IMR-90 (cell line): ENCODE data around the gene ARVCF. TPM values are rescaled to one million over a fixed set of nuclear protein-coding genes. Genes with fewer than 3 reads are reported as not detected.

Experiments
- ATAC-seq: fragments of 200-7000 bp; cut with Tn5 transposase; 2 replicates; pipeline ENCODE4 v1.9.1; 2020; ENCODE audit warnings: low read depth, mild to moderate bottlenecking, moderate library complexity
- BruUV-seq: library from RNA; stranded (reverse); fragments of 400-500 nt; replicated peaks from 2 replicates; lab custom pipeline; 2021; lab: Mats Ljungman, UMichigan
- CTCF ChIA-PET: fragments of 300-600 bp; formaldehyde crosslinking; extraction: SDS; loops from one replicate; lab custom pipeline; 2021; ENCODE audit warnings: antibody characterized with exemption; lab: Yijun Ruan, JAX
- POLR2A ChIA-PET: fragments of 300-600 bp; sonication (Branson Sonifier 250); formaldehyde crosslinking; loops from one replicate; lab custom pipeline; 2022; ENCODE audit warnings: antibody characterized with exemption; ENCODE audit not compliant: unreplicated experiment; lab: Charles Lee
- DNase-seq: peaks from one replicate; pipeline ENCODE4 v3.0.0; 2013
- H2AFZ ChIP-seq: replicated peaks from 2 replicates; pipeline ENCODE3; 2013; ENCODE audit warnings: low read length, mild to moderate bottlenecking; ENCODE audit not compliant: poor library complexity
- H2AK5ac ChIP-seq: 2 replicates; pipeline ENCODE4 v1.6.1; 2013; ENCODE audit warnings: low read depth, low read length, inconsistent platforms
- H2AK9ac ChIP-seq: replicated peaks from 2 replicates; pipeline ENCODE3; 2013; ENCODE audit warnings: mild to moderate bottlenecking, low read depth, low read length, moderate library complexity; ENCODE audit not compliant: poor library complexity
- H2BK120ac ChIP-seq: 2 replicates; pipeline ENCODE4 v1.6.1; 2013; ENCODE audit warnings: low read depth, low read length, inconsistent platforms
- H2BK15ac ChIP-seq: 3 replicates; pipeline ENCODE4 v1.6.1; 2013; ENCODE audit warnings: low read depth, low read length, inconsistent platforms
- H2BK20ac ChIP-seq: 2 replicates; pipeline ENCODE4 v1.6.1; 2013; ENCODE audit warnings: low read depth, mild to moderate bottlenecking, inconsistent platforms, low read length, moderate library complexity
- H2BK5ac ChIP-seq: 2 replicates; pipeline ENCODE4 v1.6.1; 2013; ENCODE audit warnings: mild to moderate bottlenecking, low read depth, low read length, inconsistent platforms; ENCODE audit not compliant: poor library complexity, severe bottlenecking
- H3K14ac ChIP-seq: replicated peaks from 2 replicates; pipeline ENCODE4 v1.6.1; 2013; ENCODE audit warnings: low read depth, low read length, inconsistent platforms
- H3K18ac ChIP-seq: 2 replicates; pipeline ENCODE4 v1.6.1; 2013; ENCODE audit warnings: low read depth, low read length, control low read depth
- H3K23ac ChIP-seq: 2 replicates; pipeline ENCODE4 v1.6.1; 2013; ENCODE audit warnings: low read depth, low read length, inconsistent platforms
- H3K27ac ChIP-seq: 2 replicates; pipeline ENCODE4 v1.5.1; 2013; ENCODE audit warnings: mild to moderate bottlenecking, control low read depth, low read length; ENCODE audit not compliant: insufficient read depth
- H3K27me3 ChIP-seq: 2 replicates; pipeline ENCODE4 v1.6.1; 2013; ENCODE audit warnings: low read length; ENCODE audit not compliant: control insufficient read depth, insufficient read depth
- H3K36me3 ChIP-seq: 2 replicates; pipeline ENCODE4 v1.6.1; 2013; ENCODE audit warnings: low read length, mixed read lengths; ENCODE audit not compliant: control insufficient read depth, insufficient read depth
- H3K4ac ChIP-seq: 2 replicates; pipeline ENCODE4 v1.6.1; 2013; ENCODE audit warnings: low read depth, low read length, inconsistent platforms
- H3K4me1 ChIP-seq: 2 replicates; pipeline ENCODE4 v1.6.1; 2013; ENCODE audit warnings: low read length, mixed read lengths; ENCODE audit not compliant: control insufficient read depth, insufficient read depth
- H3K4me2 ChIP-seq: 2 replicates; pipeline ENCODE4 v1.6.1; 2013; ENCODE audit warnings: low read depth, mild to moderate bottlenecking, control low read depth, low read length, moderate library complexity
- H3K4me3 ChIP-seq: 2 replicates; pipeline ENCODE4 v1.5.1; 2013; ENCODE audit warnings: low read depth, mild to moderate bottlenecking, control low read depth, low read length, moderate library complexity; ENCODE audit not compliant: insufficient read depth
- H3K56ac ChIP-seq: 2 replicates; pipeline ENCODE4 v1.6.1; 2013; ENCODE audit warnings: low read length, inconsistent platforms; ENCODE audit not compliant: insufficient read depth; ENCODE audit errors: extremely low read depth
- H3K79me1 ChIP-seq, 2 experiments: 2 replicates each; pipeline ENCODE4 v1.6.1; 2013; ENCODE audit warnings: low read length in 2 of 2, inconsistent platforms in 1 of 2, low read depth in 1 of 2
- H3K9ac ChIP-seq: 2 replicates; pipeline ENCODE4 v1.6.1; 2013; ENCODE audit warnings: low read depth, low read length, control low read depth
- H3K9me1 ChIP-seq: 2 replicates; pipeline ENCODE4 v1.6.1; 2013; ENCODE audit warnings: low read length, inconsistent platforms; ENCODE audit not compliant: insufficient read depth
- H3K9me3 ChIP-seq: 2 replicates; pipeline ENCODE4 v1.6.1; 2013; ENCODE audit warnings: low read length; ENCODE audit not compliant: control insufficient read depth, insufficient read depth
- H4K20me1 ChIP-seq: 2 replicates; pipeline ENCODE4 v1.6.1; 2013; ENCODE audit warnings: low read length, inconsistent platforms; ENCODE audit not compliant: insufficient read depth
- H4K5ac ChIP-seq: 2 replicates; pipeline ENCODE4 v1.6.1; 2013; ENCODE audit warnings: mild to moderate bottlenecking, low read depth, low read length, control low read depth
- H4K8ac ChIP-seq, 2 experiments: 2 replicates each; pipeline ENCODE4 v1.6.1; 2013; ENCODE audit warnings: low read depth in 2 of 2, low read length in 2 of 2, control low read depth in 1 of 2, inconsistent platforms in 1 of 2
- H4K91ac ChIP-seq: 2 replicates; pipeline ENCODE4 v1.6.1; 2013; ENCODE audit warnings: low read depth, low read length, inconsistent platforms; ENCODE audit not compliant: insufficient read depth
- CEBPB ChIP-seq: IDR thresholded peaks from 2 replicates; pipeline ENCODE4 v1.6.1; 2012; ENCODE audit warnings: low read depth, low read length, improper control_type of control experiment
- CHD1 ChIP-seq: IDR thresholded peaks from 2 replicates; pipeline ENCODE4 v1.6.1; 2012; ENCODE audit warnings: low read depth, low read length, improper control_type of control experiment
- MAZ ChIP-seq: IDR thresholded peaks from 2 replicates; pipeline ENCODE4 v1.6.1; 2012; ENCODE audit warnings: low read depth, mild to moderate bottlenecking, low read length, improper control_type of control experiment, moderate library complexity, borderline replicate concordance
- POLR2A ChIP-seq: IDR thresholded peaks from 2 replicates; pipeline ENCODE4 v1.6.1; 2012; ENCODE audit warnings: mild to moderate bottlenecking, low read depth, low read length
- RAD21 ChIP-seq: IDR thresholded peaks from 2 replicates; pipeline ENCODE4 v1.6.1; 2012; ENCODE audit warnings: low read length, improper control_type of control experiment
- RFX5 ChIP-seq: IDR thresholded peaks from 2 replicates; pipeline ENCODE4 v1.8.0; 2012; ENCODE audit warnings: low read depth, mild to moderate bottlenecking, low read length, moderate library complexity
- SMC3 ChIP-seq: fragments of 150-350 bp; IDR thresholded peaks from 2 replicates; pipeline ENCODE4 v1.6.1; 2016; ENCODE audit warnings: low read depth, mild to moderate bottlenecking, antibody characterized with exemption, low read length, moderate library complexity
- WGBS, 2 experiments: methylation state at CpG; one replicate each; pipeline versions ENCODE4 v1.1.5 to v1.1.7; 2013; ENCODE audit warnings: missing lambda C conversion rate in 2 of 2; ENCODE audit not compliant: insufficient read length in 1 of 2; ENCODE audit errors: extremely low coverage in 2 of 2; 5-methylcytosine and 5-hydroxymethylcytosine counted together
- dilution Hi-C: fragments of 300-500 bp; cut with HindIII; formaldehyde crosslinking; loops from one replicate; pipeline ENCODE4 v1.14.3; 2018; ENCODE audit warnings: low sequenced_read_pairs; ENCODE audit not compliant: unreplicated experiment
- in situ Hi-C: fragments of 300-500 bp; cut with MboI; formaldehyde crosslinking; loops from 3 replicates; pipeline ENCODE4 v1.14.3; 2019; ENCODE audit warnings: low sequenced_read_pairs, inconsistent platforms, mixed read lengths
- intact Hi-C: fragments of 100-400 bp; cut with micrococcal nuclease; formaldehyde crosslinking; loops from 2 replicates; pipeline ENCODE4 v1.10.0; 2022
- polyA plus RNA-seq, 3 experiments: library from polyadenylated mRNA; depleted of rRNA; stranded (reverse); fragments of >200 nt; gene quantifications; 2 replicates each; pipeline ENCODE4 v1.2.3, GENCODE V29; 2012; ENCODE audit warnings: low replicate concordance in 1 of 3
- total RNA-seq: library from RNA; depleted of rRNA; stranded (reverse); fragments of >200 nt; gene quantifications from 2 replicates; pipeline ENCODE4 v1.2.3, GENCODE V29; 2012

Gene ARVCF
- total and polyA plus RNA-seq, 2 of the 4 experiments (the other 2 are of a cell fraction), result 8.6 to 14.1 TPM

DNA sequence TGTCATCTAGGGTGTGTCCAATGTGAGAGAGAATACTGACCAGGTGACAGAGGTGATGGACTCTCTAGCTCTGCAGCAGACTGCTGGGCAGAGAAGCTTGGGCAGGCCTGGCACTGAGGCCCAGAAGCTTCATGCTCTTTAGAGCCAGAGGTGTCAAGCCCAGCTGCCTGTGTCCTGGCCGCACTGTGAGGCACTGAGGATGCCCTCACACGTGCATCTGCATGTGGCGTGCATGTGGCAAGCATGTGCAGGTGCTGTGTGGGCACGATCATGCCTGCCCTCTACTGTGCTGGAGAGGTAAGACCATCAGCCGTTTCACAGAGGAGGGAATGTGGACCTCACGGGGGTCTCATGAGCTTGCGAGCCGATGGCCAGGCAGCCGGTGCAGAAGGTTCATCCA is 59.2 kb downstream of the ARVCF start:
- H3K36me3 ChIP-seq, result peaks cover 11% of the 10 kb centered on the region
- no peak overlapping the region for H3K4ac ChIP-seq
- ChIA-PET CTCF (no interaction called here), POLR2A (no interaction called here)
- H3K27ac ChIP-seq, result no peak overlapping the region
- no peak overlapping the region for H3K4me3 ChIP-seq
- H3K9me1 ChIP-seq, result peaks cover 43% of the 10 kb centered on the region
- H3K27me3 ChIP-seq, result no peaks in the 10 kb centered on the region
- peaks cover 25% of the 10 kb centered on the region for H3K4me1 ChIP-seq
- H3K18ac ChIP-seq, result no peak overlapping the region
- no peak overlapping the region for H3K4me2 ChIP-seq
- in situ Hi-C loops (no loop called here), dilution Hi-C loops (no loop called here), intact Hi-C loops (no loop called here)
- H2BK15ac ChIP-seq, result no peak overlapping the region
- H2AK9ac ChIP-seq, result no peak overlapping the region
- peaks cover 63% of the 10 kb centered on the region for H4K20me1 ChIP-seq
- no peaks in the 10 kb centered on the region for H3K9me3 ChIP-seq
- ATAC-seq (no peak), DNase-seq (no peak)
- no peak overlapping the region for H4K8ac ChIP-seq
- 80% methylated on average over 3 of the region's 9 CpGs; no CpG with 5 or more reads in 1 of the 2 experiments for WGBS, 2 experiments
- no peak overlapping the region for H3K14ac ChIP-seq
- H2AFZ ChIP-seq, result no peak overlapping the region
- no peak overlapping the region for H4K5ac ChIP-seq
- H3K23ac ChIP-seq, result no peak overlapping the region
- H4K91ac ChIP-seq, result no peak overlapping the region
- H2AK5ac ChIP-seq, result no peak overlapping the region
- no peak overlapping the region for H2BK5ac ChIP-seq
- H2BK120ac ChIP-seq, result no peak overlapping the region
- H3K9ac ChIP-seq, result no peak overlapping the region
- H2BK20ac ChIP-seq, result no peak overlapping the region
- no peak overlapping the region for H3K56ac ChIP-seq
- no peak for TF ChIP-seq POLR2A
- no peak for TF ChIP-seq MAZ
- TF ChIP-seq RFX5, result no peak
- TF ChIP-seq CEBPB, result no peak
- no peak for TF ChIP-seq SMC3
- TF ChIP-seq RAD21, result no peak
- no peak for TF ChIP-seq CHD1
- no TSS peak for BruUV-seq
- peaks cover 34 to 84% of the 10 kb centered on the region in 2 experiments for H3K79me1 ChIP-seq
